GM18861 (cell line): ENCODE measurements around the gene GSX1.
"Not testable (repeated sequence)": the region's sequence is repeated elsewhere in the genome, so short reads cannot be mapped to it uniquely, and the experiment has no call there.

Experiments used
- ATAC-seq: cut with Tn5 transposase; IDR thresholded peaks from one replicate; pipeline ENCODE4 v1.9.1; 2021; ENCODE audit not compliant: unreplicated experiment

GSX1 gene

DNA sequence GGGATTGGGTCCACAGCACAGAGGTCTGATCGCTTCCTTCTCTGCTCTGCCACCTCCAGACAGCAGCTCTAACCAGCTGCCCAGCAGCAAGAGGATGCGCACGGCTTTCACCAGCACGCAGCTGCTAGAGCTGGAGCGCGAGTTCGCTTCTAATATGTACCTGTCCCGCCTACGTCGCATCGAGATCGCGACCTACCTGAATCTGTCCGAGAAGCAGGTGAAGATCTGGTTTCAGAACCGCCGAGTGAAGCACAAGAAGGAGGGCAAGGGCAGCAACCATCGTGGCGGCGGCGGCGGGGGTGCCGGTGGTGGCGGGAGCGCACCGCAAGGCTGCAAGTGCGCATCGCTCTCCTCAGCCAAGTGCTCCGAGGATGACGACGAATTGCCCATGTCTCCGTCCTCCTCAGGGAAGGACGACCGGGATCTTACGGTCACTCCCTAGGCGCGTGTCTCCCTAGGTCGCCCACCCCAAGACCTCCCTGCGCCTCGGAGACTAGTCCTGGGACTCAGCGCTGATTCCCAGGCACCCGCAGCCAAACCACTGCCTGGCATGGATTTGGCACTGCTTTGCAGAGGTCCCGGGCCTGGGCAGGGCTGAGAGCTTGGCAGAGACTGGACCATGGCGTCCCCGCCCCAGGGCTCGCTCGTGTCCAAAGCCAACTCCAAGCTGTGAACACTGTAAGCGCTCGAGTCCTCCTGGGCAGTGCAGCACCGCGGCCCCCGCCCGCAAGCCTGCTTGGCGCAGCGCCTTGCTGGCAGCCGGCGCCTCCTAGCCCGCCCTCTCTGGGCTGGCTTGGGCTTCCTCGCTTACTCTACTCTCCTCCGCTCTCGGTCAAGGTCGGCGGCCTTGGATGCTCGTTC lies 1.5 kb downstream of the GSX1 start:
- ATAC-seq: no peak

DNA sequence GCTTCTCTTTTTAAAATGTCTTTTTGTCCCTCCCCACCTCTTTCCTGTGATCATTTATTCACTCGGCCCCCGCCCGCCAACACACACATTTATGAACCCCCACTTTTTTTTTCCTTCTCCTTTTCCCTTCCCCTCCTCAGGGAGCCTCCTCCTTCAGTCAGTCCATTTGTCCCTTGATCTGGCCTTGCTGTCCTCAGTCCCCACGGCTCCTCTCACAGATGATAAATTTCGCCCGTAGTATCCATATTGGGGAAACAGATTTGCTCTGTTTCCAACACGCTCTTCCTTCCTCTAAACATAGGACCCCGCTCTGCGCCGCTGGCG lies 2.0 kb downstream of the GSX1 start:
- ATAC-seq: no peak

DNA sequence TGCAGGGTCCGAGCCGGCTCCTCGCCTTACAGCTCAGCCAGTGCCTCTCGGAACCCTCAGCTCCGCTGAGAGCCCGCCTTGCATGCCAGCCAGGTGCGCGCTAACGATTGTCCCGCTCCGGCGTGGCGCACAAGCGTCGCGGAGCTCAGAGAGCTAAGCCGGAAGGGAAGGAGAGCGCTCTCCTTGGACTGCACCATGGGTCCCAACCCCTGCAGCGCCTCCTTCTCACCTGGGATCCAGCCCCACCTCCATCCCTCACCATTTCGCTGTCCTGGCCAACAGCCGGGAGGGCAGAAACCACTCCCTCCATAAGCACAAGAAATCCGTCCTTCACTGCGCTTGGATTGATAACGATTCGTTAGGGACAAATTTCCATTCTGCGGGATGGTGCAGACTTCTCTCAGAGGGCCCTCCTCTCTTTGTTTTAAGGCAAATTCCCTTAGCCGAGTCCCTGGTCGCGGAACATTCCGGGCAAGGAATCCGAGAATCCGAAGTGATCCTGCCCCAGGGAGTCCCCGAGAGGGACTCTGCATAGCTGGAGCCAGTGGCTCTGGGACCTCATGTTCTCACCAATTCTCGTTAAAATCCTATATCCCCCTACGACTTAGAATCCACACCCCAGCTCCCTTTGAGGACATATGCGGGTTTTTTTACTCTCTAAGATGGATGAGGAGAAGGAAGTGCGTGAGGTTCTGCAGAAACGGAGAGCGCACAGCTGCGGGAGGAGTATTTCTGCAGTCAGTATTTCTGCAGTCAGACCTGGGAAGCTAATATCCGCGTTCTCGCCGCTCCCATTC lies 2.8 kb downstream of the GSX1 start:
- ATAC-seq: no peak

DNA sequence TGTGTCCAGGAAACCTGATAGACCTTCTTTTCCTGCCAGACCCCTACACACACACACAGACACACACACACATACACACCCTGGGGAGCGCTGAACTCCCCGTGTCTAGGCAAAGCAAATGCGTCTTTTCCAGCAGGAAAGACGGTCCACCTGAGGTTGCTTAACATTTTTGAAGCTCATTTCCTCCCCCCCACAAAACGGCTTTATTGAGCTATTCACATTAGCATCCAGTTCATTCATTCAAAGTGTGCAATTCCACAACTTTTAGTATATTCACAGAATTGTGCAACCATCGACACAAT lies 3.4 kb downstream of the GSX1 start:
- no peak for ATAC-seq

DNA sequence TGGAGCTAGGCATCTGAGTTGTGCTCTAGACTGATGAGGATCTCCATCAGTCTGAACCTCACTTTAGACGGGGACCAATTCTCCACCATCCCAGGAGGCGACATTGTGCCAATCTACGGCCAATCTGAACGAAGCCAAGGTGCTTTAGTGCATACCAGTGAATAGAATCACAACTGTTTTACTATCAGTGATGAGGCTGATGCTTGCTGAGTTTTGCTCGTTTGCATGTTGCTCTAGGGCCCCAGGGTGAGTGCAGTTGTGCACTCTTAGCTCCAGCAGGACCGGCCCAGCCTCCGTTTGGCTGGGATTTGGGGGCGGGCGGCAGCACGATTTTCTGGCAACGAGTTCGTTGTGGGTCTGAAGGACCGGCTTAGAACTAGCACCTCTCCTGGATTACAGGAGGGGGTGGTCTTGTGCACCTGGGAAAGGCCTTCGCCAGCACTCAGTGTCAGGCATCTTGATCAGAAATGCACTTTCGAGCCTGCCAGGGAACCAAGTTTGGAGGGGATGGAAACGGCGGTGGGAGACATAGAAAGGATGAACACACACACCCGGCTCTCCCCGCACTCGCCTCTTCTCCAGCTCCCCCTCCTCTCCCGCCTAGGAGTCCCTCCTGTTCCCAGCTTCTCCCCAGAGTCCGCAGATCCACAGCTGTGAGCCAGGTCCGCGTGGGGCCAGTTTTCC lies 4.4 kb downstream of the GSX1 start:
- no peak for ATAC-seq

DNA sequence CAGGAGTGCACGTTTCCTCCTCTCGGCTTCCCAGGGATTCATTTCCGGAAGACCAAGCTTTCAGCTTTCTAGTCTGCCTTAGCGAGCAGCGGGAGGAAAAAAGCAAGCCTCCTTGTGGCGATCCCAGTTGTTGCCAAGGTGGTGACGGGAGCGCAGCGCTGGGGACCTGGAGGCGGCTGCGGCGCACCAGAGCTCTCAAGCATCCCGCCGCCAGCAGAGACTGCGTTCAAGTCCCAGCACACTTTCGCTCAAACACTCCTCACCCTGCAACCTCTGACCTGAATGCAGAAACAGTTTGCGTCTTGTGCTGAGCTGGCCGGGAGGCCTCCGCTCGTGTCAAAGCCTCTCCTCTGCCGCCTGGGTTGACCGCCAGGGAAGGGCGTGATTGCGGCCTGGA lies 4.9 kb downstream of the GSX1 start:
- ATAC-seq: no peak

DNA sequence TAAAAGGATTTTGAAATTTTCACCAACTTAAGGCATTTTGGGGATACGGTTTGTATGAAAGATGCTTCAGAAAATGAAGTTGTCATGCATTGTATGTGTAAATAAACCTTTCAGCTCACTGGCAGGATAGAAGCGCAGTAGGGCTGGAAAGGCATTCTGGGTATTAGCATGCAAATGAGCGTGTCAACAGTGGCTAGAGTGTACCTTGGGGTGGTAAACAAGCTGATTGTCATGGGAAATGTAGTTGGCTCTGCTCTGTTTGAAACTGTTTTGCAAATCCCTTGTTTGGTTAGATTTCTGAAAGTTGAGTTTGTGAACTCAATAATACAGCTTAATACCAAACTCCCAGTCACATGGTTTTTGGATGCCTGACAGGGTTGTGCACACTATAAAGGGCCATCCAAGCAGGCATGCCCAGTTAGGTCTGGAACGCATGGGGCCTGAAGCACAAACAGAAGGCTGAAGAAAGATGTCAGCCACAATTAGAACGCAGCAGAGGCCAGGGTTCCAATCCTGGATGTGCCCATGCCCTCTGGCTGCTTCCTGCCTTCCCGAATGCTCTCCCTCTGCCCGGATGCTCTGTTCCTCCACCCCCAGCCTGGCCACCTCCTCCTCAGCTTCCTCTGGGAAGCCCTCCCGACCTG lies 14.6 kb downstream of the GSX1 start:
- no peak for ATAC-seq

DNA sequence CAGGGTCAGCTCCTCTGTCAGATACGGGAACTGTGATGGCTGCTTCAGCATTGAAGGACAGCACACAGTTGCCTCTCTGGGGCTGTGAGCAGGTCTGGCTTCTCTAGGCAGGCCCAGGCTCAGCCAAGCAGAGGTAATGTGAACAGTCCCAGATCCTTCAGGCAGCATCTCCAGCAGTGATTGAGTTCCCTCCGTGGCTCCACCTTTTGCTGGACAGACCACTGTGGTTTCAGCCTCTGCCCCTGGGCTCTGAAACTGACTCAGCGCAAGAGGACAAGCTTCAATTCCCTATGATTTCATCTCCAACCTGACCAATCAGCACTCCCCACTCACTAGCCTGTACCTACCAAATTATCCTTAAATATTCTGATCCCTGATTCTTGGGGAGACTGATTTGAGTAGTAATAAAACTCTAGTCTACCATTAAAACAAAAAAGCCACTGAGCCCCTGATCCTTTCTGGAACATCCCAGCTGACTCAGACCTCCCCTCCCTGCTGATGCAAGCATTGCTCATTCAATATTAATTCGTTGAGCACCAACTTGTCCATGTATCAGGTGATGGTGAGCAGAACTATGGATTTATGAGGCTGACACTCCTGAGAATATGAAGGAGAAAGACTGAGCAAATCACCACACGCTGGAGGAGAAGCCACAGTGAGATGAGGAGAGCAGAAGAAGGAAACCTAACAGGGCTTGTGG lies 16.7 kb downstream of the GSX1 start:
- ATAC-seq: no peak

DNA sequence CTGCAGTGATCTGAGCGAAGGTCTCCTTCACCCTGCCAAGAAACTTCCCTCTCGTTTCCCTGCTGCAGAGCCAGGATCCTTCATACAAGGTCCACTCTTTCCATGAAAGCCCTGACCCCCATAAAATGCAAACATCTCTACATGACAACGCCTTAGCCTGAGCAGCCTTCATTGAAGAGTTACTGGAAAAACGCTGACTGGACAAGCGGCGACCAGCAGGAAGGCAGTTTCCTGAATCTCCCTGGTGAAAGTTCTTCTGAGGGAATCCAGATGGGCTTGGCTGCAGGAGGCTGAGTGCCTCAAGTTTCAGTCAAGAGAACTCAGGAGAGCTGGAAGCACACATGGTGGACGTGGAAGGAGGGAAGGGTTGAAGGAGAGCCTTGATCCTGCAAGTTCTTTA lies 17.7 kb downstream of the GSX1 start:
- ATAC-seq: no peak

DNA sequence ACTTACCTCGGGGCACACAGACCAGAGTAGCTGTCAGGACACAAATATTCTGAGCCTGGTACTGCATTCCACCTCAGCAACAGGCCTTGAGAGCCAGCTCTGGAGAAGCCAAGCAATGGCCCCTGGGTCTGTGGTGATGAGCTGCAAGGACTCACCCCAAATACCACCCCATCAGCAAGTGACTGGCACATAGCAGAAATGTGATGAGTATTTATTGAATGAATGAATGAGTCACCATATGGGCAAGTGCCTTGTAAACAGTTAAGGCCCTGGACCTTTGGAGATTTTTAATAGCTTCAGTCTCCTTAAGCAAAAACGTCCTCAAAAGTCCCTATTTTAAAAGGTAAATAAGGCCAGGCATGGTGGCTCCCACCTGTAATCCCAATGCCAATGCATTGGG lies 18.2 kb downstream of the GSX1 start:
- no peak for ATAC-seq

DNA sequence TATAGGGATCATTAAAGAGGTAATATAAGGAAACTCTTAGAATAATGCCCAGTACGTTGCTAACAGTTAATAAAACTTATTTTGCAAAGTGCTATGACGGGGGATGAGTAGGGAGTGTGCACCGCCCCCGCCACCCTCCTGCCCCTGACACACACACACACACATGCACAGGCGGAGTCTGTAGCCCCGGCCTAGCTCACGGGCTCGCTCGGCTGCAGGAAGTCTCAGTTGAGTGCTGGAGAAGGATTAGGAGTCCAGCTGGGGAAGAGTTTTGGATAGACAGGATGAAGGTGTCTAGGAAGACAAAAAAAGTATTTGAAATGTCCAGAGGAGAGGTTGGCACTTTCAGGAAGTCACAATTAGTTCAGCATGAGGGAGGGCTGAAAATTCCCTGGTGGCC lies 21.5 kb downstream of the GSX1 start:
- ATAC-seq: no peak

DNA sequence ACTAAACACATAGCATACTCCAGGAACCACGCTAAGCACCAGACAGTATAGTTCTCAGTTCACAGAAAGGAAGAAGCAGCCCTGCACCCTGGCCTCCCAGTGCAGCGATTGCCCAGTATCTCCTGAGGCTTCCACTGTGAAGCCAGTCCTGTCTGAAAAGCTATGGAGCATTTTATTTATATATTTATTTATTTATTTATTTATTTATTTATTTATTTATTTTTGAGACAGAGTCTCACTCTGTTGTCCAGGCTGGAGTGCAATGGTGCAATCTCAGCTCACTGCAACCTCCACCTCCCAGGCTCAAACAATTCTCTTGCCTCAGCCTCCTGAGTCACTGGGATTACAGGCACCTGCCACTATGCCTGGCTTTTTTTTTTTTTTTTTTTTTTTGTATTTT lies 25.5 kb downstream of the GSX1 start:
- not testable (repeated sequence) for ATAC-seq

DNA sequence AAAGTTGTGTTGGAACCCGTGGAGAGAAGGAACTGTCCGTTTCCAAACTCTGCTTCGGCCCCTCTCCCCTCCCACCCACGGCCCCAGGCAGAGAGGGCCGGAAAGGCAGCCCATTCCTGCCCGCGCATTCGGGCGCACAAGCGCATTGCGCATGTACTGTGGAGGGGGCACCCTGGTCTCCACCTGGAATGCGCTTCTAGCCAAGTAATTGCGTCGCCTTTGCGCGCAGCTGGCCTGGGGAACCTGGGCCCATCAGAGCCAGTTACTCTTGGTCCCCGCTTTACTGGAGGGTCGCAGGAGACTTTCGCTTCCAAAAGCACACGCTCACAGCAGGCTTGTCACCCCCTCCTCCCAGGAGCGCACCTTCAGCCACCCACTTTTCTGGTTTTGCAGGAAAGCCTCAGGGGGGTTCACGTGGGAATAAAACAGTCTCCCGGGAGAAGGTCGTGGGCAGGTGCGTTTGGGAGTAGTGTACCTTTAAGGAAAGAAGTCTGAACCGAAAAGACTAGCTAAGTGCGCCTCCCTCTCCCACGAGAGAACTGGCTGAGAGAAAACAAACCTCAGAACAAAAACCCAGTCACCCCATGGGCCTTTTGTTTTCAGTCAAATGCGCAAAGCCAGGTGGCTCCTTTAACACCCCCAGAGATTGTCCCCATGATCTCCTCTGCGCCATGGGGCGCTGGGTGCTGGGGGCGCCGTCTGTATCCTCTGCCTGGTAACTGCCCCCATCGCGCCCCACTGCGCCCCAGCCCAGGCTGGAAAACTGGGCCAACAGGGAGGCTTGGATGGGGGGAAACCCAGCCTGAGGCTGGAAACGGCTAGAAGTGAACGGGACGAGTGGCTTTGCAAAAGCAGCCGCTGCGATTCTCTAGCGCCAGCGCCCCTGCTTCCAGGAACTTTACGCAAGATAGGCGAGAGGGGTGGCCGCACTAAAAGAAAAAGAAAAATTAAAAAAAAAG lies 28.5 kb downstream of the GSX1 start:
- ATAC-seq: no peak

DNA sequence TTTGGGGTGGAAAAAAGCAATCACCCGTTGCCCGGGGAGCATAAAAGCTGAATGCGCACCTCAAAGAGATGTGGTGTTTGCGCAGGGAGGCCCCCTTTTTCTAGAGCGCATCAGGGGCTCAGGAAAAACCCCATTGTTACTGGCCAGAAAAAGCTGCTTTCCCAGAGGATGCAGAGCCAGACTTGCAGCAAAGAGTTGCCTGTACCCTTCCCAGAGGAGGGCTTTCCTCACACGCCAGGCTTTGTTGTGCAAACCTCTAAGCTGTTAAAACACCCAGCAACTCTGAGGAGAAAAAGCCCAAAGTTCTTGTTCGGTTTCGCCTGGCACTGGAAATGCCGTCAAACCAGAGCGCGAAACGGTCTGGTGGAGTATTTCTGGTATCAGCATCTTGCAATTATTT lies 29.3 kb downstream of the GSX1 start:
- ATAC-seq: no peak

DNA sequence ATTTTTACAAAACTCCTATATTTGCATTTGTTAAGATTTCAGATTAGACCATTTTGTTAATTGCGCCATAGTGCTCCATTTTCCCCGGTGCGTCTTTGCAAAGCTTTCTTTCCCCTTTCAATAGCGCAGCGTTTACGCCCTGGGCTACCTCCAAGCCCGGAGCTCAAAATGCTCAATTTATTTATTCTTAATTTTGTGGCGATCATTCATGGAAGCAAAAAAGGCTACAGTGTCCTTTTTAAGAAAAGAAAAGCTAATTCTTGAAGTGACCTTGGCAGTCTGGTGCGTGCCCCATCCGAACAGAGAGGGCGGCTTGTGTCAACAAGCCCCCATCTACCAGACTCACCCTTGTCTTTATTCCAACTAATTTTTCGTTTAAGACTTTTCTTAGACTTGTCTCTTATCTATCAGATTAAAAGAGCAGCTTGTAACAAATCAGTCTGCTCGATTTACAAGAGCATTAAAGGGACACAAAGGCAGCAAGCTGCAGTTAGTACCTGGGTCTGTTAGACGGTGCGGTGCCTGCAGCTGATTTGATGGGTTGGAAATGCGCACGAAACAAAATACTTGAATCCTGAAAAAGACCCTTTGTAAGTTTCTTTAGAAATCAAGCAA lies 30.1 kb downstream of the GSX1 start:
- ATAC-seq: no peak

DNA sequence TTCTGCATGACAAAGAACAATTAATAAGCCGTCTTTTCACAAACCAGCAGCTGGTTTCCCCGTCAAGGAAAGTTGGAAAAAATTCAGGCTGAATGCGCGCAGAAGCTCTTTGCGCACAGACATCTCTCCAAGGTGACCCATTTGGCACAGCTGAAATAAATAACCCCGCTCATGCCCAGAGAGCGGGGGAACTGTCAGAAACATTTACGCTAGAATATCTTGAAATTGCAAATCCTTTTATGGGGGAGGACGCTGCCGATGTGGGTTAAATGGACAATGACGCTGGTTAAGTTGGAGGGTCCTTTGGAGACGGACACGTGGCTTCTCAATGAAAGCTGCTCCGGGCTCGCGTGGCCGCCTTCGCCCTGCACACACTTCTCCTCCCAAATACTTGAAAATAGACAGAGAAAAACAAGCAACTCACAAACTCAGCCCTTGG lies 30.6 kb downstream of the GSX1 start:
- no peak for ATAC-seq

DNA sequence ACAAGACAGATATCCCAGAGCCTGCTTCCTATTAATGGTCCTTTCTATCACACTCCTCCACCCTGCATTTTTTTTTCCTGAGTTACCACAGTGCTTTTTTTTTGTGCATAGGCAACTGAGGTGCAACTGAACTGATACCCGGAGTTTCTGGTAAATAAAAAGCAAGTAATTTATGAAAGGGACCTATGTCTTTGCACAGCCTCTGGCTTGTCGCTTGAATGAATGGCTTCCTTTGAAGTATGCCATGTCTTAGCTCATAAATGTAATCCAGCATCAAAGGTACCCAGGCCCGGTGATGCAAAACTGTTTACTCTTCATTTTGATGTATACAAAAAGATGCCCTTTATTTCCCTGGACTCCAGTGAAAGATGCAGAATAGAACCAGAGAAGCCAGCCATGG lies 31.8 kb downstream of the GSX1 start:
- no peak for ATAC-seq

DNA sequence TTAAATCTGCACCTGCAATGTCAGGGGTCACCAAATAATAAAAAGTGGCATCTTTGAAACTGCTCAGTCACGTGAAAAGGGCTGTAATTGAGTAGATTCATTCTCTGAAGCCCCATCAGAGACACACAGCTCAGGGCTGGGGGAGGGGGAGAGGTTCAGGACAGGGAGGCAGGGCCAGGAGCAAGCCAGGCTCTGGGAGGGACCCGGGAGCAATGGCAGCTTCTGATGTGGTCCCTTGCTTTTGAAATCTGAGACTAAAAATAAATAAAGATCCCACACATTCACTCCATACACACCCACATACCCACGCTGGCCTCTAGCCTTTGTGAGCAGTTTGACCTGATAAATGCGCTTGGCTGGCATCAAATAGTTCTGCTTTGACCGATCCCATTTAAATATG lies 32.8 kb downstream of the GSX1 start:
- no peak for ATAC-seq
